A549 (cell line): ENCODE results near the gene BRCA2.

ENCODE experiments used
- EP300 ChIP-seq, 2 experiments: fragments of >200 bp; sonication (Bioruptor Twin); formaldehyde crosslinking; IDR thresholded peaks; 2 replicates in 1 of 2; 3 replicates in 1 of 2; pipeline ENCODE4 v1.6.1; 2016 to 2017
- POLR2AphosphoS2 ChIP-seq: conservative IDR thresholded peaks from 2 replicates; pipeline ENCODE4 v1.6.1; 2012; ENCODE audit warnings: low read length, improper control_type of control experiment, inconsistent platforms
- RAD21 ChIP-seq, 2 experiments: fragments of >200 bp in 1 of 2; sonication (Bioruptor Twin) in 1 of 2; formaldehyde crosslinking in 1 of 2; IDR thresholded peaks in 1 of 2; conservative IDR thresholded peaks in 1 of 2; 2 replicates in 1 of 2; 3 replicates in 1 of 2; pipeline ENCODE4 v1.6.1; 2012 to 2018; ENCODE audit warnings: inconsistent platforms in 1 of 2
- TF ChIP-seq, protein P1 (sequence below): fragments of 450-650 bp; IDR thresholded peaks from 2 replicates; pipeline ENCODE4 v1.6.1; 2014; ENCODE audit warnings: antibody characterized with exemption
- TF ChIP-seq, protein P2 (sequence below): IDR thresholded peaks from 2 replicates; pipeline ENCODE4 v1.6.1; 2012

DNA sequence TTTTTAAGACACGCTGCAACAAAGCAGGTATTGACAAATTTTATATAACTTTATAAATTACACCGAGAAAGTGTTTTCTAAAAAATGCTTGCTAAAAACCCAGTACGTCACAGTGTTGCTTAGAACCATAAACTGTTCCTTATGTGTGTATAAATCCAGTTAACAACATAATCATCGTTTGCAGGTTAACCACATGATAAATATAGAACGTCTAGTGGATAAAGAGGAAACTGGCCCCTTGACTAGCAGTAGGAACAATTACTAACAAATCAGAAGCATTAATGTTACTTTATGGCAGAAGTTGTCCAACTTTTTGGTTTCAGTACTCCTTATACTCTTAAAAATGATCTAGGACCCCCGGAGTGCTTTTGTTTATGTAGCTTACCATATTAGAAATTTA lies 1.2 kb downstream of the BRCA2 start:
- TF ChIP-seq, protein P1, sequence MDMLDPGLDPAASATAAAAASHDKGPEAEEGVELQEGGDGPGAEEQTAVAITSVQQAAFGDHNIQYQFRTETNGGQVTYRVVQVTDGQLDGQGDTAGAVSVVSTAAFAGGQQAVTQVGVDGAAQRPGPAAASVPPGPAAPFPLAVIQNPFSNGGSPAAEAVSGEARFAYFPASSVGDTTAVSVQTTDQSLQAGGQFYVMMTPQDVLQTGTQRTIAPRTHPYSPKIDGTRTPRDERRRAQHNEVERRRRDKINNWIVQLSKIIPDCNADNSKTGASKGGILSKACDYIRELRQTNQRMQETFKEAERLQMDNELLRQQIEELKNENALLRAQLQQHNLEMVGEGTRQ: no peak
- no peak for TF ChIP-seq POLR2AphosphoS2
- TF ChIP-seq EP300 (IDR thresholded peaks at IDR 0.05): no peak
- TF ChIP-seq, protein P2, sequence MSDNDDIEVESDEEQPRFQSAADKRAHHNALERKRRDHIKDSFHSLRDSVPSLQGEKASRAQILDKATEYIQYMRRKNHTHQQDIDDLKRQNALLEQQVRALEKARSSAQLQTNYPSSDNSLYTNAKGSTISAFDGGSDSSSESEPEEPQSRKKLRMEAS: no peak
- TF ChIP-seq RAD21 (conservative IDR thresholded peaks at IDR 0.05 in 1 of 2, IDR thresholded peaks at IDR 0.05 in 1 of 2): no peak
